ENCODE results near the gene CBLB. TPM values are rescaled to one million over a fixed set of nuclear protein-coding genes. Genes with fewer than 3 reads are reported as not detected.

Gene CBLB
- total and polyA plus RNA-seq, 2 of the 4 experiments (the other 2 are of a cell fraction): 10.1 to 20.1 TPM

DNA sequence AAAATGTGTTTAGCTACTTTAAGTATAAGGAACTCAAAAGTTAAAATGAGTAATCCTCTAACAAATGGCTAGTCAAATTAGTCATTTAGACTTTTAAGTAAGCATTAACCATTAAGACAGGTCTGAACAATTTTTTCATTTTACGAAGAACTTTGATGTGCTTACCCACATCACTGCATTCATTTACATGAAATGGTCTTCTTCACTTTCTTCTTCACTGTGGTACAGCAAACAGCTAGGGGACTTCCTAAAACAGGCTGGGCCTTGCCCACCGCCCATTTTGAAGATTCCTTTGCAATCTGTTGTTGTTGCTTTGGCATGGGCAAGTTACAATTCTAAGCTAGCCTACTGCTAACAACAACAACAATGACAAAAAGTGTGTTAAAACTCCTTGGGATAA, 67.4 kb downstream of the CBLB start:
- Histone ChIP-seq H3K23ac (ENCODE audit: low read depth, low read length) (no peak overlapping the region), H2BK20ac (ENCODE audit: low read depth, low read length) (no peak overlapping the region), H4K5ac (ENCODE audit: low read depth, low read length) (no peak overlapping the region), H3K36me3 (ENCODE audit: control insufficient read depth, insufficient read depth, low read length) (no peaks in the 10 kb centered on the region), H4K20me1 (ENCODE audit: insufficient read depth, low read length) (no peaks in the 10 kb centered on the region), H3K9me1 (ENCODE audit: insufficient read depth, low read length) (no peaks in the 10 kb centered on the region), H3K4ac (ENCODE audit: low read depth, low read length) (no peak overlapping the region), H3K18ac (ENCODE audit: low read depth, low read length) (no peak overlapping the region), H2AK5ac (ENCODE audit: low read depth, low read length) (no peak overlapping the region), H3K27ac (ENCODE audit: insufficient read depth, low read length) (no peak overlapping the region), H3K79me1 (ENCODE audit: low read depth in 1 of 2, low read length in 2 of 2) (peaks cover 11 to 14% of the 10 kb centered on the region in 2 experiments; a peak in 3 of 4 replicates), H3K56ac (ENCODE audit: extremely low read depth, insufficient read depth, low read length) (no peak overlapping the region), H4K8ac (ENCODE audit: low read depth in 2 of 2, low read length in 2 of 2) (no peak overlapping the region), H3K9ac (ENCODE audit: low read depth, low read length) (no peak overlapping the region), H2BK15ac (ENCODE audit: low read depth, low read length) (no peak overlapping the region), H2AK9ac (replicated peaks; ENCODE audit: low read depth, low read length, poor library complexity) (no peak overlapping the region), H2AFZ (replicated peaks; ENCODE audit: low read length, poor library complexity) (no peak overlapping the region), H2BK120ac (ENCODE audit: low read depth, low read length) (no peak overlapping the region), H3K4me3 (ENCODE audit: insufficient read depth, low read depth, low read length) (no peak overlapping the region), H3K9me3 (ENCODE audit: control insufficient read depth, insufficient read depth, low read length) (no peaks in the 10 kb centered on the region), H3K4me1 (ENCODE audit: control insufficient read depth, insufficient read depth, low read length) (peaks cover 2% of the 10 kb centered on the region; the same call in 1 of the 2 replicates), H3K4me2 (ENCODE audit: low read depth, low read length) (no peak overlapping the region), H3K14ac (replicated peaks; ENCODE audit: low read depth, low read length) (no peak overlapping the region), H3K27me3 (ENCODE audit: control insufficient read depth, insufficient read depth, low read length) (no peaks in the 10 kb centered on the region), H4K91ac (ENCODE audit: insufficient read depth, low read depth, low read length) (no peak overlapping the region), H2BK5ac (ENCODE audit: low read depth, low read length, poor library complexity, severe bottlenecking) (no peak overlapping the region)
- in situ Hi-C loops (cut with MboI; ENCODE audit: low sequenced_read_pairs): no loop called here
- ChIA-PET POLR2A (ENCODE audit: unreplicated experiment) (no interaction called here), CTCF (no interaction called here)
- no peak for TF ChIP-seq CHD1 (IDR thresholded peaks at IDR 0.05; ENCODE audit: low read depth, low read length)
- TF ChIP-seq, protein P1, sequence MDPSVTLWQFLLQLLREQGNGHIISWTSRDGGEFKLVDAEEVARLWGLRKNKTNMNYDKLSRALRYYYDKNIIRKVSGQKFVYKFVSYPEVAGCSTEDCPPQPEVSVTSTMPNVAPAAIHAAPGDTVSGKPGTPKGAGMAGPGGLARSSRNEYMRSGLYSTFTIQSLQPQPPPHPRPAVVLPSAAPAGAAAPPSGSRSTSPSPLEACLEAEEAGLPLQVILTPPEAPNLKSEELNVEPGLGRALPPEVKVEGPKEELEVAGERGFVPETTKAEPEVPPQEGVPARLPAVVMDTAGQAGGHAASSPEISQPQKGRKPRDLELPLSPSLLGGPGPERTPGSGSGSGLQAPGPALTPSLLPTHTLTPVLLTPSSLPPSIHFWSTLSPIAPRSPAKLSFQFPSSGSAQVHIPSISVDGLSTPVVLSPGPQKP (IDR thresholded peaks at IDR 0.05; ENCODE audit: borderline replicate concordance, low read depth, low read length): no peak
- no peak for TF ChIP-seq RFX5 (IDR thresholded peaks at IDR 0.05; ENCODE audit: low read depth, low read length)
- no peak for TF ChIP-seq MAZ (IDR thresholded peaks at IDR 0.05; ENCODE audit: borderline replicate concordance, low read depth, low read length)
- no peak for TF ChIP-seq MXI1 (IDR thresholded peaks at IDR 0.05; ENCODE audit: borderline replicate concordance, low read depth, low read length)
- TF ChIP-seq CEBPB (IDR thresholded peaks at IDR 0.05; ENCODE audit: low read depth, low read length): no peak
- TF ChIP-seq SMC3 (IDR thresholded peaks at IDR 0.05; ENCODE audit: low read depth, low read length): no peak
- no peak for TF ChIP-seq BHLHE40 (IDR thresholded peaks at IDR 0.05; ENCODE audit: low read depth, low read length)
- no peak for TF ChIP-seq MAFK (IDR thresholded peaks at IDR 0.05; ENCODE audit: low read depth, low read length)
- TF ChIP-seq POLR2A (IDR thresholded peaks at IDR 0.05; ENCODE audit: low read depth, low read length): no peak
- no TSS peak for BruUV-seq (replicated peaks)
- intact Hi-C loops (cut with micrococcal nuclease): no loop called here
- ATAC-seq (ENCODE audit: low read depth) (no peak), DNase-seq (no peak)
- WGBS, 2 experiments (ENCODE audit: extremely low coverage in 2 of 2, insufficient read length in 1 of 2): no CpG with 5 or more reads among the region's 2 CpGs
- dilution Hi-C loops (cut with HindIII; ENCODE audit: low sequenced_read_pairs, unreplicated experiment): no loop called here
